ENCODE measurements around the gene PARP14.
"Not testable (repeated sequence)": the region's sequence is repeated elsewhere in the genome, so short reads cannot be mapped to it uniquely, and the experiment has no call there.

The PARP14 gene

GRCh38 chr3:122677216-122677615 lies 3.4 kb upstream of the PARP14 start:
- peak; percentile 58 for DNase-seq

- DNase-seq, result peak; percentile 87
Measured at GRCh38 chr3:122678506-122678905, 2.1 kb upstream of the PARP14 start.

- peak; percentile 77 for DNase-seq
Measured at GRCh38 chr3:122679085-122679881, 1.4 kb upstream of the PARP14 start.

GRCh38 chr3:122679882-122680474 lies 661 bp upstream of the PARP14 start:
- DNase-seq, result peak; percentile 54

- DNase-seq, result peak; percentile 37
Measured at GRCh38 chr3:122681284-122681973, 790 bp downstream of the PARP14 start.

GRCh38 chr3:122681974-122682409 lies 1.4 kb downstream of the PARP14 start:
- peak; percentile 51 for DNase-seq

- DNase-seq, result peak; percentile 91
Measured at GRCh38 chr3:122682778-122683411, 2.3 kb downstream of the PARP14 start.

- DNase-seq, result peak; percentile 43
Measured at GRCh38 chr3:122687298-122687697, 6.7 kb downstream of the PARP14 start.

GRCh38 chr3:122688996-122689395 lies 8.4 kb downstream of the PARP14 start:
- peak; percentile 56 for DNase-seq

GRCh38 chr3:122689587-122689986 lies 8.9 kb downstream of the PARP14 start:
- DNase-seq, result no peak

GRCh38 chr3:122690096-122690495 lies 9.5 kb downstream of the PARP14 start:
- no peak for DNase-seq

- DNase-seq, result no peak
Measured at GRCh38 chr3:122691195-122691594, 10.6 kb downstream of the PARP14 start.

- DNase-seq, result no peak
Measured at GRCh38 chr3:122692674-122693073, 12.0 kb downstream of the PARP14 start.

- no peak for DNase-seq
Measured at GRCh38 chr3:122694966-122695365, 14.3 kb downstream of the PARP14 start.

GRCh38 chr3:122695927-122696561 lies 15.4 kb downstream of the PARP14 start:
- no peak for DNase-seq

GRCh38 chr3:122697952-122698620 lies 17.4 kb downstream of the PARP14 start:
- no peak for DNase-seq

GRCh38 chr3:122700193-122700592 lies 19.6 kb downstream of the PARP14 start:
- no peak for DNase-seq

- DNase-seq, result no peak
Measured at GRCh38 chr3:122705379-122705778, 24.7 kb downstream of the PARP14 start.

- not testable (repeated sequence) for DNase-seq
Measured at GRCh38 chr3:122710616-122711251, 30.1 kb downstream of the PARP14 start.

- no peak for DNase-seq
Measured at GRCh38 chr3:122714273-122714672, 33.6 kb downstream of the PARP14 start.

- no peak for DNase-seq
Measured at GRCh38 chr3:122716667-122717066, 36.0 kb downstream of the PARP14 start.

Measured in inflammatory macrophage treated with lipopolysaccharide for 4 hours (primary cell).